ENCODE results near the gene KIF26A. TPM values are rescaled to one million over a fixed set of nuclear protein-coding genes. Genes with fewer than 3 reads are reported as not detected.

The KIF26A gene
- total RNA-seq, 4 donors from 2014 or later = 3.7 to 5.3 (median 4.5) TPM

- intact Hi-C loops (cut with DNase I; ENCODE audit: low total_unique reads) = loop anchor here (5.0 to 10.0 kb wide), 4 partner anchors 183 to 1917 kb away; no protein-coding TSS in a partner anchor
- WGBS, 2 donors = 33 to 39% methylated on average over 14 of the region's 14 CpGs
- no peak for TF ChIP-seq CTCF (IDR thresholded peaks at IDR 0.05)
- no peak for TF ChIP-seq POLR2A (IDR thresholded peaks at IDR 0.05)
- DNase-seq (ENCODE audit: low spot score in 2 of 2) = peak in 1 of 2 donors; percentile 80
- no peak overlapping the region for H3K4me3 ChIP-seq (ENCODE audit: low read depth, poor library complexity, severe bottlenecking)
Measured at GRCh38 chr14:104139460-104140212, 1.2 kb downstream of the KIF26A start.

GRCh38 chr14:104140213-104140462 lies 1.8 kb downstream of the KIF26A start:
- intact Hi-C loops (cut with DNase I; ENCODE audit: low total_unique reads) = loop anchor here (5.0 kb wide), 2 partner anchors 182 to 1918 kb away; no protein-coding TSS in a partner anchor
- no peak overlapping the region for H3K4me3 ChIP-seq (ENCODE audit: low read depth, poor library complexity, severe bottlenecking)
- WGBS, 2 donors = 69 to 84% methylated on average over 3 to 6 of the region's 6 CpGs
- TF ChIP-seq CTCF (IDR thresholded peaks at IDR 0.05) (no peak), POLR2A (IDR thresholded peaks at IDR 0.05) (no peak)
- peak in 1 of 2 donors; percentile 70 for DNase-seq (ENCODE audit: low spot score in 2 of 2)

- 80 to 89% methylated on average over 9 of the region's 12 CpGs for WGBS, 2 donors
- intact Hi-C loops (cut with DNase I; ENCODE audit: low total_unique reads) = loop anchor here (5.0 kb wide), 2 partner anchors 182 to 1918 kb away; no protein-coding TSS in a partner anchor
- no peak for TF ChIP-seq CTCF (IDR thresholded peaks at IDR 0.05)
- TF ChIP-seq POLR2A (IDR thresholded peaks at IDR 0.05) = no peak
- H3K4me3 ChIP-seq (ENCODE audit: low read depth, poor library complexity, severe bottlenecking) = no peak overlapping the region
- peak in 1 of 2 donors; percentile 84 for DNase-seq (ENCODE audit: low spot score in 2 of 2)
Measured at GRCh38 chr14:104140463-104141331, 2.3 kb downstream of the KIF26A start.

GRCh38 chr14:104141621-104142091 lies 3.3 kb downstream of the KIF26A start:
- WGBS, 2 donors = 87 to 93% methylated on average over 15 of the region's 15 CpGs
- peak in 1 of 2 donors; percentile 76 for DNase-seq (ENCODE audit: low spot score in 2 of 2)
- no peak overlapping the region for H3K4me3 ChIP-seq (ENCODE audit: low read depth, poor library complexity, severe bottlenecking)
- no peak for TF ChIP-seq CTCF (IDR thresholded peaks at IDR 0.05)
- TF ChIP-seq POLR2A (IDR thresholded peaks at IDR 0.05) = no peak
- intact Hi-C loops (cut with DNase I; ENCODE audit: low total_unique reads) = loop anchor here (5.0 kb wide), 2 partner anchors 181 to 1919 kb away; no protein-coding TSS in a partner anchor

GRCh38 chr14:104142136-104142945 lies 4.0 kb downstream of the KIF26A start:
- intact Hi-C loops (cut with DNase I; ENCODE audit: low total_unique reads) = loop anchor here (5.0 kb wide), 2 partner anchors 180 to 1920 kb away; no protein-coding TSS in a partner anchor
- no peak overlapping the region for H3K4me3 ChIP-seq (ENCODE audit: low read depth, poor library complexity, severe bottlenecking)
- TF ChIP-seq CTCF (IDR thresholded peaks at IDR 0.05) = no peak
- TF ChIP-seq POLR2A (IDR thresholded peaks at IDR 0.05) = no peak
- 87 to 91% methylated on average over 8 to 11 of the region's 11 CpGs for WGBS, 2 donors
- peak in 1 of 2 donors; percentile 70 for DNase-seq (ENCODE audit: low spot score in 2 of 2)

All from lower leg skin (tissue), 4 donors.